Lung (tissue), 12 donors: ENCODE data around the gene HBQ1. TPM values are rescaled to one million over a fixed set of nuclear protein-coding genes. Genes with fewer than 3 reads are reported as not detected.
"Not testable (repeated sequence)": the region's sequence is repeated elsewhere in the genome, so short reads cannot be mapped to it uniquely, and the experiment has no call there.

Experiments used
- ATAC-seq: fragments of 200-7000 bp; cut with Tn5 transposase; one replicate; pipeline ENCODE4 v1.9.1; 2020; ENCODE audit warnings: moderate number of reproducible peaks; ENCODE audit not compliant: insufficient read depth, low FRiP score
- DNase-seq, 3 donors: peaks; one replicate each; pipeline ENCODE4 v3.0.0-alpha.2; 2013 to 2017
- H3K27ac ChIP-seq, 2 donors: one replicate each; pipeline ENCODE4 v1.5.1; 2013; ENCODE audit warnings: mild to moderate bottlenecking in 2 of 2, moderate library complexity in 2 of 2, control low read depth in 1 of 2, inconsistent platforms in 1 of 2, low read depth in 1 of 2, low read length in 1 of 2
- H3K27me3 ChIP-seq, 3 donors: one replicate each; pipeline ENCODE4 v1.5.1; 2013; ENCODE audit warnings: low read length in 2 of 3; ENCODE audit not compliant: control insufficient read depth in 3 of 3, insufficient read depth in 3 of 3
- H3K36me3 ChIP-seq, 4 donors: one replicate each; pipeline ENCODE4 v1.5.1; 2013; ENCODE audit warnings: low read length in 4 of 4, mild to moderate bottlenecking in 1 of 4, moderate library complexity in 1 of 4; ENCODE audit not compliant: control insufficient read depth in 4 of 4, insufficient read depth in 4 of 4
- H3K4me1 ChIP-seq, 5 donors: one replicate each; pipeline ENCODE4 v1.5.1; 2013; ENCODE audit warnings: low read length in 5 of 5, mild to moderate bottlenecking in 2 of 5, moderate library complexity in 1 of 5; ENCODE audit not compliant: control insufficient read depth in 5 of 5, insufficient read depth in 5 of 5
- H3K4me3 ChIP-seq: one replicate; pipeline ENCODE4 v1.5.1; 2013; ENCODE audit warnings: mild to moderate bottlenecking, control low read depth, moderate library complexity
- H3K9ac ChIP-seq, 2 donors: one replicate each; pipeline ENCODE4 v1.5.1; 2013; ENCODE audit warnings: low read length in 2 of 2, control low read depth in 1 of 2; ENCODE audit not compliant: insufficient read depth in 1 of 2
- H3K9me3 ChIP-seq, 4 donors: one replicate each; pipeline ENCODE4 v1.5.1; 2013; ENCODE audit warnings: low read length in 3 of 4, mild to moderate bottlenecking in 1 of 4, moderate library complexity in 1 of 4; ENCODE audit not compliant: control insufficient read depth in 4 of 4, insufficient read depth in 3 of 4
- CTCF ChIP-seq: IDR thresholded peaks from 2 replicates; pipeline ENCODE4 v1.5.1; 2012; ENCODE audit warnings: mild to moderate bottlenecking; ENCODE audit errors: control extremely low read depth, extremely low read depth
- WGBS, 2 donors: extraction: QIAGEN DNeasy Blood & Tissue Kit; methylation state at CpG; one replicate each; pipeline ENCODE4 v1.1.7; 2013; 5-methylcytosine and 5-hydroxymethylcytosine counted together
- polyA plus RNA-seq, 2 donors: library from polyadenylated mRNA; stranded (reverse); fragments of 200-250 nt; gene quantifications; one replicate each; pipeline ENCODE4 v1.2.1, GENCODE V29; 2013
- total RNA-seq, 2 donors: library from RNA; depleted of rRNA in 1 of 2; stranded (reverse); fragments of >200 nt in 1 of 2; gene quantifications; one replicate each; pipeline ENCODE4 v1.2.1, GENCODE V29; 2014 to 2021
- donor health status: control.
- donor health status: control.
- donor health status: Bipolar disorder and iron deficiency.
- donor health status: healthy.
- donor health status: DM: yes; HTN: yes; CAD: no.

The HBQ1 gene
- total and polyA plus RNA-seq, 4 donors: 0.35 to 2.3 TPM; not detected in 2

DNA sequence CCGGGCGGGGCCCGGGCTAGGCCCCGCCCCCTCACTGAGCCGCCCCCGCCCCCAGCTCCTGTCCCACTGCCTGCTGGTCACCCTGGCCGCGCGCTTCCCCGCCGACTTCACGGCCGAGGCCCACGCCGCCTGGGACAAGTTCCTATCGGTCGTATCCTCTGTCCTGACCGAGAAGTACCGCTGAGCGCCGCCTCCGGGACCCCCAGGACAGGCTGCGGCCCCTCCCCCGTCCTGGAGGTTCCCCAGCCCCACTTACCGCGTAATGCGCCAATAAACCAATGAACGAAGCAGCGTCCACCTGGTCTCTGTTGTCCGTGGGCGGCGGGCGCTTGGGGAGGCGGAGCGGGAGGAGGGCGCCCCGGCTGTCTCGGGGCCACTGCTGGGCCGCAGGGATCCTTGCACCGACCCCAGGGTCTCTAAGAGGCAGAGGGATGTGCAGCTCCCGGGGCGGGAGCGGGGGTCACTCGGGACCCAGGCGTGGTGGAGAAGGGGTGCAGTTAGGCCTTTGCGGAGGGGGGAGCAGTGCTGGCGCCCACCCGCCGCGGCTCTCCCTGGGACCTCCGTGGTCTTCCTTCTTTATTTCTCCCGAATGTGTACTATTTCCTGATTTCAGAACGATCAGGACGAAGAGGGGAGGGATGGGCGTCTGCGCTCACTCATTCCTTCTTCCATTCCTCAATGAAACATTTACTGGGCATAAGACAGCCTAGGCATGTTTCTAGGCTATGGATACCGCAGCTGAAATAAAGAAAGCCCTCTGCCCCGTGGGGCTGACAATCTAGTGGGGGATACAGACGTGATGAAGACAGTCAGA lies 25.8 kb upstream of the HBQ1 start:
- DNase-seq (peak; percentile 38 to 55 (median 43)), ATAC-seq (peak; percentile 34)
- Histone ChIP-seq H3K4me3 (peak overlapping the region; percentile 14), H3K27me3 (peaks cover 0 to 32% (median 27%) of the 10 kb centered on the region in 3 donors), H3K36me3 (no peaks in the 10 kb centered on the region), H3K27ac (no peak overlapping the region), H3K4me1 (peaks cover 0 to 8% (median 0%) of the 10 kb centered on the region in 5 donors), H3K9ac (no peak overlapping the region), H3K9me3 (no peaks in the 10 kb centered on the region)
- 2 to 3% methylated on average over 47 to 55 of the region's 59 CpGs for WGBS, 2 donors
- TF ChIP-seq CTCF: no peak

- DNase-seq (no peak), ATAC-seq (no peak)
- Histone ChIP-seq H3K27ac (no peak overlapping the region), H3K9ac (no peak overlapping the region), H3K27me3 (peaks cover 0 to 32% (median 28%) of the 10 kb centered on the region in 3 donors), H3K36me3 (no peaks in the 10 kb centered on the region), H3K9me3 (no peaks in the 10 kb centered on the region), H3K4me1 (peaks cover 0 to 8% (median 0%) of the 10 kb centered on the region in 5 donors), H3K4me3 (no peak overlapping the region)
- 63 to 71% methylated on average over 7 of the region's 7 CpGs for WGBS, 2 donors
- no peak for TF ChIP-seq CTCF
Observed at GRCh38 chr16:155031-155398, 25.2 kb upstream of the HBQ1 start.

- Histone ChIP-seq H3K9ac (no peak overlapping the region), H3K4me1 (peaks cover 0 to 8% (median 0%) of the 10 kb centered on the region in 5 donors), H3K4me3 (no peak overlapping the region), H3K27ac (no peak overlapping the region), H3K27me3 (peaks cover 0 to 45% (median 32%) of the 10 kb centered on the region in 3 donors), H3K36me3 (no peaks in the 10 kb centered on the region), H3K9me3 (no peaks in the 10 kb centered on the region)
- WGBS, 2 donors: 45 to 56% methylated on average over 6 of the region's 6 CpGs
- no peak for DNase-seq
- ATAC-seq: no peak
- no peak for TF ChIP-seq CTCF
Observed at GRCh38 chr16:159136-159849, 21.0 kb upstream of the HBQ1 start.

DNA sequence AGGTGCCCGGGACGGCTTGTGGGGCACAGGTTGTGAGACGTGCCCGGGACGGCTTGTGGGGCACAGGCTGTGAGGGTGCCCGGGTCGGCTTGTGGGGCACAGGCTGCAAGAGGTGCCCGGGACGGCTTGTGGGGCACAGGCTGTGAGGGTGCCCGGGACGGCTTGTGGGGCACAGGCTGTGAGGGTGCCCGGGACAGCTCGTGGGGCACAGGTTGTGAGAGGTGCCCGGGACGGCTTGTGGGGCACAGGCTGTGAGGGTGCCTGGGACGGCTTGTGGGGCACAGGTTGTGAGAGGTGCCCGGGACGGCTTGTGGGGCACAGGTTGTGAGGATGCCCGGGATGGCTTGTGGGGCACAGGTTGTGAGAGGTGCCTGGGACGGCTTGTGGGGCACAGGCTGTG lies 20.0 kb upstream of the HBQ1 start:
- not testable (repeated sequence) for ATAC-seq

More for the DNA sequence above, 20.0 kb upstream of the HBQ1 start:
- H3K27me3 ChIP-seq: peaks cover 0 to 41% (median 27%) of the 10 kb centered on the region in 3 donors
- not testable (repeated sequence) for H3K4me1 ChIP-seq, H3K4me3 ChIP-seq, H3K36me3 ChIP-seq, H3K9ac ChIP-seq, DNase-seq, H3K27ac ChIP-seq, H3K9me3 ChIP-seq
- WGBS, 2 donors: 71% methylated on average over 16 to 20 of the region's 20 CpGs
